Kidney (tissue), 14 donors: ENCODE data around the gene APOBR. TPM values are rescaled to one million over a fixed set of nuclear protein-coding genes. Genes with fewer than 3 reads are reported as not detected.

Experiments used
- DNase-seq, 5 donors: peaks; one replicate each; pipeline ENCODE4 v3.0.0-alpha.2; 2013 to 2020
- FAIRE-seq: peaks from 2 replicates; lab custom pipeline; 2012; peaks lifted over from hg19 to GRCh38; lab: Jason Lieb, UNC
- H3K27ac ChIP-seq, 2 donors: one replicate each; pipeline ENCODE4 v1.7.0; 2013; ENCODE audit warnings: low read depth in 2 of 2, low read length in 2 of 2, inconsistent platforms in 1 of 2
- H3K27me3 ChIP-seq: one replicate; pipeline ENCODE4 v1.7.1; 2013; ENCODE audit warnings: low read length, inconsistent platforms; ENCODE audit not compliant: control insufficient read depth, insufficient read depth
- H3K36me3 ChIP-seq, 3 donors: one replicate each; pipeline versions ENCODE4 v1.7.0 to v1.7.1; 2013; ENCODE audit warnings: low read length in 3 of 3, control low read depth in 1 of 3, inconsistent platforms in 1 of 3; ENCODE audit not compliant: insufficient read depth in 3 of 3, control insufficient read depth in 2 of 3
- H3K4me1 ChIP-seq, 3 donors: one replicate each; pipeline versions ENCODE4 v1.7.0 to v1.7.1; 2013; ENCODE audit warnings: low read length in 3 of 3, inconsistent platforms in 1 of 3, low read depth in 1 of 3; ENCODE audit not compliant: control insufficient read depth in 2 of 3, insufficient read depth in 2 of 3
- H3K4me3 ChIP-seq, 3 donors: one replicate each; pipeline versions ENCODE4 v1.7.0 to v1.8.1; 2013; ENCODE audit warnings: low read length in 3 of 3, control low read depth in 1 of 3, inconsistent platforms in 1 of 3
- H3K9ac ChIP-seq, 3 donors: one replicate each; pipeline versions ENCODE4 v1.7.0 to v1.7.1; 2013; ENCODE audit warnings: low read length in 3 of 3, control low read depth in 1 of 3, inconsistent platforms in 1 of 3
- H3K9me3 ChIP-seq, 3 donors: one replicate each; pipeline versions ENCODE4 v1.7.0 to v1.7.1; 2013; ENCODE audit warnings: low read length in 3 of 3, control low read depth in 1 of 3, inconsistent platforms in 1 of 3; ENCODE audit not compliant: control insufficient read depth in 2 of 3, insufficient read depth in 1 of 3
- intact Hi-C: fragments of 100-400 bp; cut with DNase I; formaldehyde crosslinking; loops from one replicate; pipeline ENCODE4 v1.11.1; 2022
- polyA plus RNA-seq: library from polyadenylated mRNA; stranded (reverse); fragments of 350-450 nt; fragmentation: Illumina TruSeq; extraction: RNeasy Lipid Tissue Mini Kit (QIAGEN cat#74804); gene quantifications from one replicate; pipeline ENCODE4 v1.2.3, GENCODE V29; 2014; ENCODE audit warnings: low read depth, low replicate concordance; ENCODE audit not compliant: insufficient read depth
- total RNA-seq: library from RNA; stranded (reverse); fragmentation: NEBNext Ultra II Directional; extraction: Animal tissue kit (Norgen Biotek cat#: 25700); gene quantifications from one replicate; pipeline ENCODE4 v1.2.1, GENCODE V29; 2021
- TF ChIP-seq, protein P1 (sequence below): IDR thresholded peaks from 3 replicates; pipeline ENCODE4 v1.5.1; 2012; ENCODE audit warnings: mild to moderate bottlenecking, moderate library complexity, borderline replicate concordance; ENCODE audit not compliant: insufficient read depth; ENCODE audit errors: extremely low read depth
- donor health status: control.
- donor health status: control.
- donor health status: control.
- donor health status: control.
- donor health status: control.
- donor health status: DM: yes; HTN: yes; CAD: no.
- donor health status: Normal renal cell carcinoma (clear cell type).

The APOBR gene
- total and polyA plus RNA-seq, 2 donors from 2014 or later = 0.45 to 3.2 TPM

DNA sequence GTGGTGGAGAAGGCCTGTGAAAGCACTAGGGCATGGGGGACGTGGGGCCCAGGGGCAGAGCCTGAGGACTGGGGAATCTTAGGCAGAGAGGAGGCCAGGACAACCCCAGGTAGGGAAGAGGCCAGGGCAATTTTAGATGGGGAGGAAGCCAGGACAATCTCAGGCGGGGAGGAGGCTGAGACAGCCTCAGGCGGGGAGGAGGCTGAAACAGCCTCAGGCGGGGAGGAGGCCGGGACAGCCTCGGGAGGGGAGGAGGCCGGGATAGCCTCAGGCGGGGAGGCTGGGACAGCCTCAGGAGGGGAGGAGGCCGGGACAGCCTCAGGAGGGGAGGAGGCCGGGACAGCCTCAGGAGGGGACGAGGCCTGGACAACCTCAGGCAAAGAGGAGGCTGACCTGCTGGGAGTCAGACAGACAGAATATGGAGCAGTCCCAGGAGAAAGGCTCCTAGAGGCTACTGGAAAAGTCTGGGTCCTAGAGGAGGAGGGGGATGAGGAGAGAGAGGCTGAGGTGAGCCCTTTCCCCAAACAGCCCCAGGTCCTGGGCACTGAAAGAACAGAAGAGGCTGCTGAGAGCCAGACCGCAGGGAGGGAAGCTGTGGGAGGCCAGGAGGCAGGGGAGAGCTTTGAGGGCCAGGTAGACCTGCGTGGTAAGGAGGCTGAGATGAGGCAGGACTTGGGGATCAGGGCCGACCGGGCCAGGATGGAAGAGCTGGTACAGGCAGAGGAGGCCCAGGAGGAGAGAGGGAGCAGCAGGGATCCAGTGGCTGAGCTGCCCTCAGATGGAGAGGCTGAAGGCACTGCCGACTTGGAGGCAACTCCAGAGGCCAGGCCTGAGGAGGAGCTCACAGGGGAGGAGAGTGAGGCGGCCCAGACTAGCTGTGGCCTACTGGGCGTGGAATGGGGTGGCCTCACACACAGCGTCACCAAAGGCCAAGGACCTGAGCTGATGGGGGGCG, 1.6 kb downstream of the APOBR start:
- no peaks in the 10 kb centered on the region for H3K27me3 ChIP-seq
- H3K4me3 ChIP-seq = no peak overlapping the region
- intact Hi-C loops = loop anchor here (10.0 kb wide), 1 partner anchor 49 kb away; no protein-coding TSS in a partner anchor
- TF ChIP-seq, protein P1, sequence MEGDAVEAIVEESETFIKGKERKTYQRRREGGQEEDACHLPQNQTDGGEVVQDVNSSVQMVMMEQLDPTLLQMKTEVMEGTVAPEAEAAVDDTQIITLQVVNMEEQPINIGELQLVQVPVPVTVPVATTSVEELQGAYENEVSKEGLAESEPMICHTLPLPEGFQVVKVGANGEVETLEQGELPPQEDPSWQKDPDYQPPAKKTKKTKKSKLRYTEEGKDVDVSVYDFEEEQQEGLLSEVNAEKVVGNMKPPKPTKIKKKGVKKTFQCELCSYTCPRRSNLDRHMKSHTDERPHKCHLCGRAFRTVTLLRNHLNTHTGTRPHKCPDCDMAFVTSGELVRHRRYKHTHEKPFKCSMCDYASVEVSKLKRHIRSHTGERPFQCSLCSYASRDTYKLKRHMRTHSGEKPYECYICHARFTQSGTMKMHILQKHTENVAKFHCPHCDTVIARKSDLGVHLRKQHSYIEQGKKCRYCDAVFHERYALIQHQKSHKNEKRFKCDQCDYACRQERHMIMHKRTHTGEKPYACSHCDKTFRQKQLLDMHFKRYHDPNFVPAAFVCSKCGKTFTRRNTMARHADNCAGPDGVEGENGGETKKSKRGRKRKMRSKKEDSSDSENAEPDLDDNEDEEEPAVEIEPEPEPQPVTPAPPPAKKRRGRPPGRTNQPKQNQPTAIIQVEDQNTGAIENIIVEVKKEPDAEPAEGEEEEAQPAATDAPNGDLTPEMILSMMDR = no peak
- FAIRE-seq = no peak
- H3K9ac ChIP-seq = no peak overlapping the region
- H3K9me3 ChIP-seq = no peaks in the 10 kb centered on the region
- peaks cover 0 to 3% (median 0%) of the 10 kb centered on the region in 3 donors for H3K4me1 ChIP-seq
- no peaks in the 10 kb centered on the region for H3K36me3 ChIP-seq
- no peak overlapping the region for H3K27ac ChIP-seq
- DNase-seq = no peak

DNA sequence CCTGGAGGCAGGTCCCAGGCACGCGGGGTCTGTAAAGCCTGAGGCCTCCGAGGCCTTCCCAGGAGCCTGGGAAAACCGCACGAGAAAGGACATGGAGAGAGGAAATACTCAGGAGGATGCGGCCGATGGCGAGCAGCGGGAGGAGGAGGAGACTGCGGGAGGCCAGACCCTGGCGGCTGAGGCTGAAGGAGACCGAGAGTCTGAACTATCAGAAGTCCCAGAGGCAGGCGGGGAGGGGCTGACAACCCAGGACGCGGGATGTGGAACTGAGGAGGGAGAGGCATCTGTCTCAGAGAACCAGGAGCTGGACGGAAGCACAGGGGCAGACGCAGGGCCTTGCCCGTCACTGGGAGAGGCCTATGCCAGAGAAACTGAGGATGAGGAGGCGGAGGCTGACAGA, 2.4 kb downstream of the APOBR start:
- H3K4me3 ChIP-seq = no peak overlapping the region
- H3K36me3 ChIP-seq = no peaks in the 10 kb centered on the region
- no peak overlapping the region for H3K27ac ChIP-seq
- H3K9ac ChIP-seq = no peak overlapping the region
- FAIRE-seq = no peak
- no peaks in the 10 kb centered on the region for H3K4me1 ChIP-seq
- no peaks in the 10 kb centered on the region for H3K27me3 ChIP-seq
- intact Hi-C loops = loop anchor here (10.0 kb wide), 1 partner anchor 48 kb away; no protein-coding TSS in a partner anchor
- no peak for DNase-seq
- TF ChIP-seq, protein P1 = no peak
- H3K9me3 ChIP-seq = no peaks in the 10 kb centered on the region

DNA sequence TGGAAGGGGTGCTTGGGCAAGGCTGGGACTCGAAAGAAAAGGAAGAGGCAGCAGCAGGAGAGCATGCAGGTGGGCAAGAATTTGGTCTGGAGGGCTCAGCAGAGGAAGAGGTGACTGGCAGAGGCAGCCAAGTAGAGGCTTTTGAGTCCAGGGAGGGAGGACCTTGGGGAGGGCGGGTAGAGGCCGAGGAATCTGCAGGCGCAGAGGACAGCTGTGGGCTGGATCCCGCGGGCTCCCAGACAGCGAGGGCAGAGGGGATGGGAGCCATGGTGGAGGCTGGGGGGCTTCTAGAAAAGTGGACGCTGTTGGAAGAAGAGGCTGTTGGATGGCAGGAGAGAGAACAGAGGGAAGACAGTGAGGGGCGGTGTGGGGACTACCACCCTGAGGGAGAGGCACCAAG, 2.9 kb downstream of the APOBR start:
- intact Hi-C loops = loop anchor here (10.0 kb wide), 1 partner anchor 47 kb away; no protein-coding TSS in a partner anchor
- Histone ChIP-seq H3K27me3 (no peaks in the 10 kb centered on the region), H3K4me1 (no peaks in the 10 kb centered on the region), H3K27ac (no peak overlapping the region), H3K9ac (no peak overlapping the region), H3K9me3 (no peaks in the 10 kb centered on the region), H3K36me3 (no peaks in the 10 kb centered on the region), H3K4me3 (no peak overlapping the region)
- TF ChIP-seq, protein P1 = no peak
- DNase-seq = no peak
- no peak for FAIRE-seq
